Liver (tissue), 6 donors: Measurements from ENCODE around the gene KIFC3. TPM values are rescaled to one million over a fixed set of nuclear protein-coding genes. Genes with fewer than 3 reads are reported as not detected.
A peak's percentile ranks its signal among the peaks of the same experiment; 100 is the strongest.

Experiments used
- HNF4A ChIP-seq, 2 donors: conservative IDR thresholded peaks; 2 replicates each; pipeline ENCODE4 v1.6.1; 2016; ENCODE audit warnings: antibody characterized with exemption in 2 of 2, mild to moderate bottlenecking in 2 of 2
- RAD21 ChIP-seq, 2 donors: IDR thresholded peaks; 2 replicates each; pipeline ENCODE4 v1.6.1; 2016; ENCODE audit warnings: antibody characterized with exemption in 2 of 2, mild to moderate bottlenecking in 2 of 2
- polyA plus RNA-seq, 2 donors: library from polyadenylated mRNA; stranded (reverse) in 1 of 2; unstranded in 1 of 2; fragments of 200-250 nt in 1 of 2; fragments of >200 nt in 1 of 2; fragmentation: Nextera tagmentation in 1 of 2; extraction: Ambion mirVana in 1 of 2; gene quantifications; one replicate each; pipeline versions ENCODE4 v1.2.1 to v1.2.3, GENCODE V29; 2013 to 2015
- small RNA-seq: library from RNA; depleted of rRNA; stranded (forward); fragments of <200 nt; gene quantifications from one replicate; pipeline ENCODE3, GENCODE V24; 2014
- total RNA-seq, 2 donors: library from RNA; depleted of rRNA; stranded (reverse); fragments of >200 nt; gene quantifications; one replicate each; pipeline ENCODE4 v1.2.3, GENCODE V29; 2014
- donor health status: healthy.
- donor health status: healthy.
- donor health status: healthy.

The KIFC3 gene
- total and polyA plus RNA-seq, 4 donors: 16.5 to 103 (median 27.4) TPM

- TF ChIP-seq HNF4A (conservative IDR thresholded peaks at IDR 0.05) (peak; percentile 78 to 80), RAD21 (IDR thresholded peaks at IDR 0.05) (peak; percentile 22 to 36)
Measured at GRCh38 chr16:57709663-57710062, 92.6 kb downstream of the KIFC3 start (continued).

Small RNA genes lying within 50 kb of the gene (small RNA-seq; reads per million reads assigned to genes)
- gene MIR6772 (0.11 reads per million), gene RNU6-20P (not detected)

Other genes starting within 250 kb of the KIFC3 start
- gene ADGRG1, start 173.9 kb downstream of the KIFC3 start, total RNA-seq: 1 to 10 TPM; 2.3 to 3.3 TPM
- 1 to 10 TPM; 1.7 to 1.8 TPM for gene ADGRG1, start 173.9 kb downstream of the KIFC3 start, polyA plus RNA-seq
- 1 to 10 TPM; 1.4 to 3.2 TPM for gene ADGRG3, start 134.2 kb downstream of the KIFC3 start, total RNA-seq
- gene ADGRG3, start 134.2 kb downstream of the KIFC3 start, polyA plus RNA-seq: under 1 TPM; 0.52 to 0.63 TPM
- gene DRC7, start 107.7 kb downstream of the KIFC3 start, total RNA-seq: 1 to 10 TPM in 1 of 2 donors, under 1 TPM in 1; 0.08 to 1.8 TPM
- gene DRC7, start 107.7 kb downstream of the KIFC3 start, polyA plus RNA-seq: under 1 TPM in 1 of 2 donors, not detected in 1; 0.06 TPM
- gene KATNB1, start 66.7 kb downstream of the KIFC3 start, total RNA-seq: 10 to 100 TPM in 1 of 2 donors, 1 to 10 TPM in 1; 7.6 to 16.4 TPM
- 1 to 10 TPM; 4.5 to 7.4 TPM for gene KATNB1, start 66.7 kb downstream of the KIFC3 start, polyA plus RNA-seq
- under 1 TPM; under 0.01 TPM for gene CNGB1, start 168.6 kb upstream of the KIFC3 start, total RNA-seq
- not detected for gene CNGB1, start 168.6 kb upstream of the KIFC3 start, polyA plus RNA-seq
- gene ZNF319, start 198.2 kb upstream of the KIFC3 start, total RNA-seq: 1 to 10 TPM; 2.6 TPM
- gene ZNF319, start 198.2 kb upstream of the KIFC3 start, polyA plus RNA-seq: 1 to 10 TPM in 1 of 2 donors, under 1 TPM in 1; 0.64 to 3.4 TPM
- 10 to 100 TPM in 1 of 2 donors, 1 to 10 TPM in 1; 8.9 to 40.7 TPM for gene USB1, start 198.9 kb upstream of the KIFC3 start, total RNA-seq
- 10 to 100 TPM; 23.7 to 32.8 TPM for gene USB1, start 198.9 kb upstream of the KIFC3 start, polyA plus RNA-seq
- gene MMP15, start 223.3 kb upstream of the KIFC3 start, total RNA-seq: 10 to 100 TPM; 14.2 to 38.8 TPM
- gene MMP15, start 223.3 kb upstream of the KIFC3 start, polyA plus RNA-seq: 10 to 100 TPM in 1 of 2 donors, 1 to 10 TPM in 1; 7.0 to 28.7 TPM